GM12878 (cell line): ENCODE measurements around the gene MT3. TPM values are rescaled to one million over a fixed set of nuclear protein-coding genes. Genes with fewer than 3 reads are reported as not detected.

Source experiments
- ATF7 ChIP-seq: fragments of 450-650 bp; IDR thresholded peaks from 2 replicates; pipeline ENCODE4 v1.6.1; 2016; ENCODE audit warnings: low read depth, mild to moderate bottlenecking
- CBFB ChIP-seq: IDR thresholded peaks from 2 replicates; pipeline ENCODE4 v1.6.1; 2016; ENCODE audit warnings: antibody characterized with exemption, low read depth
- CHD2 ChIP-seq: IDR thresholded peaks from 2 replicates; pipeline ENCODE4 v1.6.1; 2011; ENCODE audit warnings: low read depth, low read length, improper control_type of control experiment, borderline replicate concordance
- CREB1 ChIP-seq: IDR thresholded peaks from 2 replicates; pipeline ENCODE4 v1.6.1; 2012; ENCODE audit warnings: low read depth, mild to moderate bottlenecking, inconsistent platforms
- CTCF ChIP-seq, 3 experiments: IDR thresholded peaks in 2 of 3; conservative IDR thresholded peaks in 1 of 3; 2 replicates each; pipeline ENCODE4 v1.5.1; 2011; ENCODE audit warnings: low read depth in 3 of 3, low read length in 3 of 3, mild to moderate bottlenecking in 3 of 3, control low read depth in 2 of 3, moderate library complexity in 2 of 3, inconsistent platforms in 1 of 3, mixed read lengths in 1 of 3; ENCODE audit not compliant: control insufficient read depth in 2 of 3, insufficient read depth in 1 of 3; ENCODE audit errors: extremely low read depth in 1 of 3
- CUX1 ChIP-seq: IDR thresholded peaks from 2 replicates; pipeline ENCODE4 v1.6.1; 2012; ENCODE audit warnings: improper control_type of control experiment, low read depth, low read length; ENCODE audit not compliant: insufficient replicate concordance
- DPF2 ChIP-seq: fragments of 450-650 bp; IDR thresholded peaks from 2 replicates; pipeline ENCODE4 v1.6.1; 2017; ENCODE audit warnings: mild to moderate bottlenecking
- EGR1 ChIP-seq, 2 experiments: IDR thresholded peaks; 1 replicate in 1 of 2; 2 replicates in 1 of 2; pipeline ENCODE4 v1.6.1; 2011 to 2012; ENCODE audit warnings: low read depth in 2 of 2, low read length in 2 of 2, borderline replicate concordance in 1 of 2, mild to moderate bottlenecking in 1 of 2, moderate library complexity in 1 of 2
- ESRRA ChIP-seq: IDR thresholded peaks from 2 replicates; pipeline ENCODE4 v1.6.1; 2012; ENCODE audit warnings: mild to moderate bottlenecking, low read length, improper control_type of control experiment
- FOXK2 ChIP-seq: fragments of 450-650 bp; IDR thresholded peaks from 2 replicates; pipeline ENCODE4 v1.6.1; 2017; ENCODE audit warnings: mild to moderate bottlenecking, moderate library complexity
- HDGF ChIP-seq: fragments of 450-650 bp; IDR thresholded peaks from 2 replicates; pipeline ENCODE4 v1.6.1; 2016; ENCODE audit warnings: antibody characterized with exemption
- MEF2B ChIP-seq: fragments of 450-650 bp; IDR thresholded peaks from 2 replicates; pipeline ENCODE4 v1.6.1; 2018; ENCODE audit warnings: mild to moderate bottlenecking, moderate library complexity; ENCODE audit not compliant: partially characterized antibody, poor library complexity, severe bottlenecking
- NFXL1 ChIP-seq: fragments of 450-650 bp; IDR thresholded peaks from 2 replicates; pipeline ENCODE4 v1.6.1; 2017; ENCODE audit warnings: antibody characterized with exemption, mild to moderate bottlenecking, borderline replicate concordance
- RAD21 ChIP-seq: IDR thresholded peaks from 2 replicates; pipeline ENCODE4 v1.6.1; 2011; ENCODE audit warnings: mild to moderate bottlenecking, low read depth, low read length, moderate library complexity; ENCODE audit not compliant: insufficient read depth
- RB1 ChIP-seq: fragments of 450-650 bp; formaldehyde crosslinking; IDR thresholded peaks from 2 replicates; pipeline ENCODE4 v1.6.1; 2017; ENCODE audit warnings: mild to moderate bottlenecking, borderline replicate concordance
- RELA ChIP-seq: fragments of 450-650 bp; IDR thresholded peaks from 2 replicates; pipeline ENCODE4 v1.8.0; 2014; ENCODE audit warnings: borderline replicate concordance; ENCODE audit not compliant: partially characterized antibody
- RFX5 ChIP-seq: IDR thresholded peaks from 2 replicates; pipeline ENCODE4 v1.6.1; 2011; ENCODE audit warnings: low read depth, low read length, improper control_type of control experiment
- SPI1 ChIP-seq: IDR thresholded peaks from 2 replicates; pipeline ENCODE4 v1.6.1; 2011; ENCODE audit warnings: low read depth, mild to moderate bottlenecking, low read length, moderate library complexity, borderline replicate concordance; ENCODE audit not compliant: insufficient read depth
- TBL1XR1 ChIP-seq: IDR thresholded peaks from 2 replicates; pipeline ENCODE4 v1.6.1; 2012; ENCODE audit warnings: low read depth, low read length, improper control_type of control experiment
- ZZZ3 ChIP-seq: IDR thresholded peaks from 2 replicates; pipeline ENCODE4 v1.6.1; 2011; ENCODE audit warnings: low read depth; ENCODE audit not compliant: control insufficient read depth, insufficient read length
- polyA plus RNA-seq, 11 experiments: library from polyadenylated mRNA; depleted of rRNA in 4 of 11; unstranded in 6 of 11; stranded (reverse) in 5 of 11; fragments of >200 nt; fragmentation: Nextera tagmentation in 4 of 11; fragmentation: Illumina TruSeq in 1 of 11; extraction: Ambion mirVana in 4 of 11; extraction: Trizol in 1 of 11; gene quantifications; 1 replicate in 1 of 11; 2 replicates in 10 of 11; pipeline versions ENCODE4 v1.2.1 to v1.2.3, GENCODE V29; 2011 to 2016; ENCODE audit warnings: inconsistent platforms in 2 of 11, missing spikeins in 2 of 11, low read depth in 1 of 11
- total RNA-seq, 4 experiments: library from RNA; depleted of rRNA in 3 of 4; stranded (reverse); fragments of >200 nt in 3 of 4; fragmentation: Illumina TruSeq in 1 of 4; extraction: Trizol in 1 of 4; gene quantifications; 2 replicates each; pipeline versions ENCODE4 v1.2.1 to v1.2.3, GENCODE V29; 2013 to 2021
- TF ChIP-seq, protein P1 (sequence below): fragments of 150-350 bp; IDR thresholded peaks from 2 replicates; pipeline ENCODE4 v1.6.1; 2016; ENCODE audit warnings: low read depth, low read length

Gene MT3
- total and polyA plus RNA-seq, 10 of the 15 experiments (the other 5 are each of a cell fraction or from before 2014, with no cell fraction given), result 0.41 TPM; not detected in 9

DNA sequence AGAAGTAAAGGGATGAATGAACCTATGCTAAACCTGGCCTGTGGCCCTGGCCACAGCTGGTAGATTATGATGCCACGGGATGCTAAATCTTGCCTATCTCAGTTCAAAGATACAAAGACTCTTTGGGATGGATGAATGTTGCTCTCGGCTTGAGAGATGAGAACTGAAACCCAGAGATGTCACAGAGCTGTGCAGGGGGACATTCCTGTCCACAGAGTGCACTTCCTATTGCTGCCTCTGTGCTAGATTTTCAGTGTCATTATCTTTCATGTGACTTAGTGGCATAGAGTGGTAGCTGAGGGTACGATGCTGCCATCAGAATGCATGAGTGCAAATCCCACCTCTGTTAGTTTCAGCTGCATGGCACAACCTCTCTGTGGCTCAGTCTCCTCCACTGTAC, 40.8 kb downstream of the MT3 start (continued):
- TF ChIP-seq ESRRA, result no peak
- TF ChIP-seq RB1, result 0 out of 2 replicates have a peak, but pooled peaks have one; percentile 34
- TF ChIP-seq SPI1, result peak; percentile 90
- TF ChIP-seq RAD21, result no peak
- no peak for TF ChIP-seq HDGF
- TF ChIP-seq FOXK2, result no peak
- TF ChIP-seq CREB1, result 0 out of 2 replicates have a peak, but pooled peaks have one; percentile 23
- no peak for TF ChIP-seq NFXL1
- 0 out of 2 replicates have a peak, but pooled peaks have one; percentile 37 for TF ChIP-seq ATF7
- no peak for TF ChIP-seq RFX5
- TF ChIP-seq CTCF (IDR thresholded peaks at IDR 0.05 in 2 of 3, conservative IDR thresholded peaks at IDR 0.05 in 1 of 3; ENCODE audit: control insufficient read depth in 2 of 3, extremely low read depth in 1 of 3, insufficient read depth in 1 of 3, low read depth in 3 of 3, low read length in 3 of 3), result peak; percentile 3 to 34 (median 22); a peak in 3 of 6 replicates
- TF ChIP-seq DPF2, result 0 out of 2 replicates have a peak, but pooled peaks have one; percentile 43
- TF ChIP-seq CHD2, result no peak
- no peak for TF ChIP-seq TBL1XR1
- no peak for TF ChIP-seq ZZZ3
- no peak for TF ChIP-seq CBFB
- peak; percentile 14 for TF ChIP-seq MEF2B
- TF ChIP-seq, protein P1, sequence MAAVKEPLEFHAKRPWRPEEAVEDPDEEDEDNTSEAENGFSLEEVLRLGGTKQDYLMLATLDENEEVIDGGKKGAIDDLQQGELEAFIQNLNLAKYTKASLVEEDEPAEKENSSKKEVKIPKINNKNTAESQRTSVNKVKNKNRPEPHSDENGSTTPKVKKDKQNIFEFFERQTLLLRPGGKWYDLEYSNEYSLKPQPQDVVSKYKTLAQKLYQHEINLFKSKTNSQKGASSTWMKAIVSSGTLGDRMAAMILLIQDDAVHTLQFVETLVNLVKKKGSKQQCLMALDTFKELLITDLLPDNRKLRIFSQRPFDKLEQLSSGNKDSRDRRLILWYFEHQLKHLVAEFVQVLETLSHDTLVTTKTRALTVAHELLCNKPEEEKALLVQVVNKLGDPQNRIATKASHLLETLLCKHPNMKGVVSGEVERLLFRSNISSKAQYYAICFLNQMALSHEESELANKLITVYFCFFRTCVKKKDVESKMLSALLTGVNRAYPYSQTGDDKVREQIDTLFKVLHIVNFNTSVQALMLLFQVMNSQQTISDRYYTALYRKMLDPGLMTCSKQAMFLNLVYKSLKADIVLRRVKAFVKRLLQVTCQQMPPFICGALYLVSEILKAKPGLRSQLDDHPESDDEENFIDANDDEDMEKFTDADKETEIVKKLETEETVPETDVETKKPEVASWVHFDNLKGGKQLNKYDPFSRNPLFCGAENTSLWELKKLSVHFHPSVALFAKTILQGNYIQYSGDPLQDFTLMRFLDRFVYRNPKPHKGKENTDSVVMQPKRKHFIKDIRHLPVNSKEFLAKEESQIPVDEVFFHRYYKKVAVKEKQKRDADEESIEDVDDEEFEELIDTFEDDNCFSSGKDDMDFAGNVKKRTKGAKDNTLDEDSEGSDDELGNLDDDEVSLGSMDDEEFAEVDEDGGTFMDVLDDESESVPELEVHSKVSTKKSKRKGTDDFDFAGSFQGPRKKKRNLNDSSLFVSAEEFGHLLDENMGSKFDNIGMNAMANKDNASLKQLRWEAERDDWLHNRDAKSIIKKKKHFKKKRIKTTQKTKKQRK, result no peak
- TF ChIP-seq CUX1, result no peak
- TF ChIP-seq RELA, result no peak
- TF ChIP-seq EGR1 (IDR thresholded peaks at IDR 0.05; ENCODE audit: borderline replicate concordance in 1 of 2, low read depth in 2 of 2, low read length in 2 of 2), result no peak
